Endothelial cell (in vitro differentiated cells): ENCODE measurements around the gene RHEX. TPM values are rescaled to one million over a fixed set of nuclear protein-coding genes. Genes with fewer than 3 reads are reported as not detected.

Experiments used
- DNase-seq: peaks from one replicate; pipeline ENCODE4 v3.0.0; 2021; ENCODE audit warnings: low spot score
- H3K27ac Mint-ChIP-seq: one replicate; pipeline ENCODE4 v1.8.0; 2021; ENCODE audit warnings: mixed read lengths, inconsistent platforms; ENCODE audit not compliant: unreplicated experiment
- H3K27me3 Mint-ChIP-seq: one replicate; pipeline ENCODE4 v1.8.0; 2021; ENCODE audit warnings: mild to moderate bottlenecking, moderate library complexity, mixed read lengths, inconsistent platforms; ENCODE audit not compliant: unreplicated experiment
- H3K36me3 Mint-ChIP-seq: one replicate; pipeline ENCODE4 v1.8.0; 2021; ENCODE audit warnings: mild to moderate bottlenecking, low read depth, mixed read lengths, inconsistent platforms; ENCODE audit not compliant: unreplicated experiment
- H3K4me1 Mint-ChIP-seq: one replicate; pipeline ENCODE4 v1.8.0; 2021; ENCODE audit warnings: mild to moderate bottlenecking, mixed read lengths, inconsistent platforms; ENCODE audit not compliant: unreplicated experiment
- H3K4me3 Mint-ChIP-seq: one replicate; pipeline ENCODE4 v1.8.0; 2021; ENCODE audit warnings: mild to moderate bottlenecking, mixed read lengths, inconsistent platforms; ENCODE audit not compliant: unreplicated experiment
- H3K9me3 Mint-ChIP-seq: one replicate; pipeline ENCODE4 v1.8.0; 2021; ENCODE audit warnings: mixed read lengths, inconsistent platforms; ENCODE audit not compliant: unreplicated experiment
- total RNA-seq: library from RNA; stranded (reverse); fragmentation: NEBNext Ultra II Directional; extraction: Animal tissue kit (Norgen Biotek cat#: 25700); gene quantifications from one replicate; pipeline ENCODE4 v1.2.1, GENCODE V29; 2021; ENCODE audit not compliant: unreplicated experiment
- TF ChIP-seq, protein P1 (sequence below): fragments of 200-600 bp; sonication (generic); IDR thresholded peaks from one replicate; pipeline ENCODE4 v1.5.0; 2021; ENCODE audit warnings: antibody characterized with exemption; ENCODE audit not compliant: unreplicated experiment

RHEX gene
- total RNA-seq, 1 donor from 2014 or later: not detected

DNA sequence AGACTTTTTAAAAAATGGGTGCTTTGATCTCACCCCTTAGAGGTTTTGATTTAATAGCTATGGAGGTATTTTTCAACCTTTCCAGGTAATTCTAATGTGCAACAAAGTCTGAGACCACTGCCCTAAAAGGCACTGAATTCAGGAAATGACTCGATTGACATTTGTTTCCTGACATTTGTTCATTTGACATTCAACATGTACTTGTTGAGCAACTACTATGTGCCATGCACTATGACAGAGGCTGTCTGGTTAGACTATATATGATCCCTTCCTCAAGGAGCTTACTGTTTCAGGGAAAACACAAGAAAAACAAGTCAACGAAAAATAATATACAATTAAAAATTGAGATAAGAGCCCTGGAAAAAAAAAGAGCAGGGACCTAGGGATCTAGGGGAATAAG is 89.8 kb downstream of the RHEX start:
- Mint-ChIP-seq H3K9me3 (no peaks in the 10 kb centered on the region), H3K4me3 (no peak overlapping the region), H3K27me3 (no peaks in the 10 kb centered on the region), H3K36me3 (no peaks in the 10 kb centered on the region), H3K27ac (no peak overlapping the region), H3K4me1 (no peaks in the 10 kb centered on the region)
- DNase-seq: no peak
- TF ChIP-seq, protein P1, sequence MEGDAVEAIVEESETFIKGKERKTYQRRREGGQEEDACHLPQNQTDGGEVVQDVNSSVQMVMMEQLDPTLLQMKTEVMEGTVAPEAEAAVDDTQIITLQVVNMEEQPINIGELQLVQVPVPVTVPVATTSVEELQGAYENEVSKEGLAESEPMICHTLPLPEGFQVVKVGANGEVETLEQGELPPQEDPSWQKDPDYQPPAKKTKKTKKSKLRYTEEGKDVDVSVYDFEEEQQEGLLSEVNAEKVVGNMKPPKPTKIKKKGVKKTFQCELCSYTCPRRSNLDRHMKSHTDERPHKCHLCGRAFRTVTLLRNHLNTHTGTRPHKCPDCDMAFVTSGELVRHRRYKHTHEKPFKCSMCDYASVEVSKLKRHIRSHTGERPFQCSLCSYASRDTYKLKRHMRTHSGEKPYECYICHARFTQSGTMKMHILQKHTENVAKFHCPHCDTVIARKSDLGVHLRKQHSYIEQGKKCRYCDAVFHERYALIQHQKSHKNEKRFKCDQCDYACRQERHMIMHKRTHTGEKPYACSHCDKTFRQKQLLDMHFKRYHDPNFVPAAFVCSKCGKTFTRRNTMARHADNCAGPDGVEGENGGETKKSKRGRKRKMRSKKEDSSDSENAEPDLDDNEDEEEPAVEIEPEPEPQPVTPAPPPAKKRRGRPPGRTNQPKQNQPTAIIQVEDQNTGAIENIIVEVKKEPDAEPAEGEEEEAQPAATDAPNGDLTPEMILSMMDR: no peak

DNA sequence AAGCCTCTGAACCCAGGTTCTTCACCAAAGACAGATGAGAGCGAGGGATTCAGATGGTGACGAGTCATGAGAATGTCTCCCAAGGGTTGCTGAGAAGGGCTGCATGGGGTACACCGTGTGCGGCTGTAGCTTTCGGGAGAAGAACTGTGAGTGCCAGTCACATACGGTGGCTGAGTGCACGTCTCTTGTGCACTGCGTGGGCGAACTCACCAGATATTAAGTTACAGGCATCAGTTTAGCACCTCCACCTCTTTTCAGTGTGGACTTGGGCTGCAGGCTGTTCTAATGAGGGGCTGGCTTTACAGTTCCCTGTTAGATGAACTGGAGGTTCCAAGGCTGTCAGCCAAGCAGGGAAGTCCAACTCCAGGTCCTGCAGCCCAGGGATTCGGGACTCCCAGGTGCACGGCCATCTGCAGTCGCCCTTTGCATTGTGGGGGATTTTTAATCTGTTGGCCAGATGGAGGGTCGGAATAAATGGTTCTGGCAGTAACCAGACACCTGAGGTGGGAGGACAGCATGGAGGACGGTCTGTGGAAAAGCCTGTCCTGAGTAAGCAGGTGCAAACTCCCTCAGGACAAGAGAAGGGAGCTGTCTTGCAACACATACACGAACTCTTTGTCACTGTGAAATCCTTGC is 90.7 kb downstream of the RHEX start:
- H3K9me3 Mint-ChIP-seq: no peaks in the 10 kb centered on the region
- no peak overlapping the region for H3K27ac Mint-ChIP-seq
- H3K4me3 Mint-ChIP-seq: no peak overlapping the region
- H3K36me3 Mint-ChIP-seq: no peaks in the 10 kb centered on the region
- TF ChIP-seq, protein P1: no peak
- H3K27me3 Mint-ChIP-seq: no peaks in the 10 kb centered on the region
- no peak for DNase-seq
- no peaks in the 10 kb centered on the region for H3K4me1 Mint-ChIP-seq

DNA sequence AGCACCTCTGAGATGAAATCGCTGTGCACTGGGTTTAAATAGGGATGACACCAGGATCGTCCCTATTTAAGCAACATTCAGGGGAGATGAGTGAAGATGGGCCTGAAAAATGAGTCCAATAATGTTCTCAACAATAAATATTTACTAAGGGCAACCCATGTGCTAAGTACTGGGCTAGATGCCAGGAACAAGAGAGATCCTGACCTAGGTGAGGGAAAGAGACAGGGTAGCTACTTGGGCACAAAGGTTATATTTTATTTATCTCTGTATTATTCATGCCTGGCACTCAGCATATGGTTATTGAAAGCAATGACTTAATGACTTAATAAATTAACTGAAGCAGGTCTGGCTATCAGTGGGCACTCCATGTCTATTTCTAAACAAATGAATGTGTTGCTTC is 91.6 kb downstream of the RHEX start:
- no peaks in the 10 kb centered on the region for H3K36me3 Mint-ChIP-seq
- no peaks in the 10 kb centered on the region for H3K9me3 Mint-ChIP-seq
- no peaks in the 10 kb centered on the region for H3K27me3 Mint-ChIP-seq
- H3K27ac Mint-ChIP-seq: no peak overlapping the region
- DNase-seq: no peak
- H3K4me1 Mint-ChIP-seq: no peaks in the 10 kb centered on the region
- H3K4me3 Mint-ChIP-seq: no peak overlapping the region
- TF ChIP-seq, protein P1: no peak

DNA sequence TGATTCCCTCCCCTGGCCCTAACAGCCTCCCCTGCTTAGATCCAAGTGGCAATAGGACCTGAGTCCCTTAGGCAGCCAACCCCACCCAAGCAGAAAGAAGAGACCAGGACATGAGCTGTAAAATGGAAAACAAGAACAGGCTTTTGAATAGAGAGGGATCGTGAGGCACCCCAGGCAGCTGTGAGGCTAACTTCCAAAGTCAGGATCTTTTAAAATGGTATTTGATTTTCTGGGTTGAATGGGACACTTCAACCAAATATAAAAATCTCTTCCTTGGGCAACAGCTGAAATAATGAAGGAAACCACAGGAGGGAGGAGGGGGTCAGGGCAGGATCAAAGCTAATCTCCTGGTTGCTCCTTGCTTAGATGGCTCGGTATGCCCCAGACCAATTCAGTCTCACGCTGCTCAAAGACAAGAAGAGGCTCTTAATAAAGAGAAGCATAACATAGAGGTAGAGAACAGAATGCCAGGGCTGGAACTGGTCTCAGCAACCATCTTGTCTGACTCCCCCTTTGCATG is 92.9 kb downstream of the RHEX start:
- no peaks in the 10 kb centered on the region for H3K9me3 Mint-ChIP-seq
- DNase-seq: no peak
- no peaks in the 10 kb centered on the region for H3K4me1 Mint-ChIP-seq
- H3K36me3 Mint-ChIP-seq: no peaks in the 10 kb centered on the region
- H3K4me3 Mint-ChIP-seq: no peak overlapping the region
- H3K27me3 Mint-ChIP-seq: no peaks in the 10 kb centered on the region
- TF ChIP-seq, protein P1: no peak
- H3K27ac Mint-ChIP-seq: no peak overlapping the region

Other genes starting within 250 kb of the RHEX start
- 35.2 TPM for gene SLC41A1, start 240.0 kb upstream of the RHEX start, total RNA-seq
- not detected for gene PM20D1, start 203.0 kb upstream of the RHEX start, total RNA-seq
- not detected for gene SLC26A9, start 109.7 kb upstream of the RHEX start, total RNA-seq
- gene RAB7B, start 49.8 kb upstream of the RHEX start, total RNA-seq: not detected
- gene CTSE, start 29.3 kb upstream of the RHEX start, total RNA-seq: not detected
- not detected for gene AVPR1B, start 64.2 kb downstream of the RHEX start, total RNA-seq
- 21.7 TPM for gene FAM72A, start 149.7 kb downstream of the RHEX start, total RNA-seq
- gene SRGAP2, start 150.4 kb downstream of the RHEX start, total RNA-seq: 218 TPM